Stimulated activated CD4-positive, alpha-beta T cell treated with anti-CD3 and anti-CD28 coated beads, Interleukin-1b, Interleukin-23, amount 100 ng/mL, for 24 hours (primary cell): Measurements from ENCODE around the gene DCAF11.

Experiments
- DNase-seq, 4 experiments: peaks; one replicate each; pipeline ENCODE4 v3.0.0-alpha.2; 2020; ENCODE audit warnings: low read depth in 4 of 4, low spot score in 1 of 4

The DCAF11 gene

GRCh38 chr14:24114532-24115421 is at the start of gene DCAF11, which contains the start of gene NRL:
Gene DCAF11 (plus strand): TSS chr14:24114777. CDS start chr14:24115595, 818 bp downstream.
Gene NRL (minus strand): TSS chr14:24114949. CDS start chr14:24082848, 32,101 bp downstream.
- peak; percentile 94 to 98 (median 95) for DNase-seq

- DNase-seq, result no peak
These were observed 49.7 kb upstream of the DCAF11 start for GRCh38 chr14:24064856-24065255.

GRCh38 chr14:24065408-24065807 is 49.2 kb upstream of the DCAF11 start:
- no peak for DNase-seq

GRCh38 chr14:24066496-24067132 is 48.0 kb upstream of the DCAF11 start:
- DNase-seq, result no peak

- DNase-seq, result no peak
These were observed 47.2 kb upstream of the DCAF11 start for GRCh38 chr14:24067133-24068082.

GRCh38 chr14:24068711-24069410 is 45.7 kb upstream of the DCAF11 start:
- no peak for DNase-seq

- DNase-seq, result no peak
These were observed 45.2 kb upstream of the DCAF11 start for GRCh38 chr14:24069411-24069735.

GRCh38 chr14:24070285-24071143 is 44.1 kb upstream of the DCAF11 start:
- DNase-seq, result no peak

- DNase-seq, result peak in 1 of 4 experiments; percentile 36
These were observed 43.4 kb upstream of the DCAF11 start, which contains the start of gene CPNE6 for GRCh38 chr14:24071144-24071697. Gene CPNE6 (plus strand): TSS chr14:24071562. CDS start chr14:24072937, 1,375 bp downstream.

- DNase-seq, result no peak
These were observed 42.6 kb upstream of the DCAF11 start for GRCh38 chr14:24071836-24072430.

- DNase-seq, result no peak
These were observed 42.1 kb upstream of the DCAF11 start for GRCh38 chr14:24072436-24072835.

- DNase-seq, result no peak
These were observed 41.4 kb upstream of the DCAF11 start for GRCh38 chr14:24072881-24073877.

- DNase-seq, result no peak
These were observed 39.7 kb upstream of the DCAF11 start for GRCh38 chr14:24074625-24075484.

GRCh38 chr14:24075485-24076301 is 38.9 kb upstream of the DCAF11 start:
- DNase-seq, result no peak

GRCh38 chr14:24076302-24076601 is 38.3 kb upstream of the DCAF11 start:
- DNase-seq, result no peak

- no peak for DNase-seq
These were observed 37.5 kb upstream of the DCAF11 start for GRCh38 chr14:24077086-24077485.
